GM23338 (cell line): ENCODE data around the gene SLC48A1. TPM values are rescaled to one million over a fixed set of nuclear protein-coding genes. Genes with fewer than 3 reads are reported as not detected.
A peak's percentile ranks its signal among the peaks of the same experiment; 100 is the strongest.

Experiments
- ATAC-seq: fragments of 200-7000 bp; cut with Tn5 transposase; 3 replicates; pipeline ENCODE4 v1.9.1; 2020
- DNase-seq: peaks from one replicate; pipeline ENCODE4 v3.0.0-alpha.2; 2015; ENCODE audit warnings: low spot score
- H2AFZ ChIP-seq: fragments of 200-600 bp; sonication (generic); 2 replicates; pipeline ENCODE4 v1.8.0; 2016; ENCODE audit warnings: antibody characterized with exemption, mild to moderate bottlenecking, moderate library complexity
- H3F3A ChIP-seq: fragments of 200-600 bp; sonication (generic); replicated peaks from 2 replicates; pipeline ENCODE4 v1.8.0; 2017; ENCODE audit warnings: antibody characterized with exemption, mixed run types, low read depth
- H3K27ac ChIP-seq: fragments of 200-600 bp; sonication (generic); 2 replicates; pipeline ENCODE4 v1.6.1; 2016; ENCODE audit warnings: low read depth
- H3K27me3 ChIP-seq: fragments of 200-600 bp; sonication (generic); 2 replicates; pipeline ENCODE4 v1.8.0; 2016; ENCODE audit warnings: mild to moderate bottlenecking, mixed run types, moderate library complexity; ENCODE audit not compliant: insufficient read depth
- H3K36me3 ChIP-seq: fragments of 200-600 bp; sonication (generic); 2 replicates; pipeline ENCODE4 v1.8.0; 2016; ENCODE audit warnings: mild to moderate bottlenecking; ENCODE audit not compliant: insufficient read depth
- H3K4me1 ChIP-seq: fragments of 200-600 bp; sonication (generic); 2 replicates; pipeline ENCODE4 v1.8.0; 2016; ENCODE audit warnings: mild to moderate bottlenecking, moderate library complexity; ENCODE audit not compliant: insufficient read depth
- H3K4me2 ChIP-seq: fragments of 200-600 bp; sonication (generic); 2 replicates; pipeline ENCODE4 v1.7.1; 2017; ENCODE audit warnings: mixed run types
- H3K4me3 ChIP-seq: fragments of 200-600 bp; sonication (generic); 2 replicates; pipeline ENCODE4 v1.6.1; 2016; ENCODE audit warnings: mixed run types
- H3K79me2 ChIP-seq: fragments of 200-600 bp; sonication (generic); replicated peaks from 2 replicates; pipeline ENCODE4 v1.8.0; 2017; ENCODE audit warnings: mild to moderate bottlenecking; ENCODE audit not compliant: insufficient read depth
- H3K9me2 ChIP-seq: fragments of 200-600 bp; sonication (generic); 2 replicates; pipeline ENCODE4 v1.8.0; 2017; ENCODE audit not compliant: insufficient read depth
- H4K20me1 ChIP-seq: fragments of 200-600 bp; sonication (generic); replicated peaks from 2 replicates; pipeline ENCODE4 v1.8.0; 2017; ENCODE audit warnings: mild to moderate bottlenecking; ENCODE audit not compliant: insufficient read depth
- H3K27ac Mint-ChIP-seq: 2 replicates; pipeline ENCODE4 v1.8.0; 2020; ENCODE audit warnings: inconsistent platforms, mild to moderate bottlenecking, moderate library complexity, mixed read lengths
- H3K27me3 Mint-ChIP-seq: 3 replicates; pipeline ENCODE4 v1.8.0; 2022; ENCODE audit warnings: low read depth, mild to moderate bottlenecking, moderate library complexity, mixed read lengths, inconsistent platforms; ENCODE audit not compliant: insufficient read depth, poor library complexity
- H3K36me3 Mint-ChIP-seq: 3 replicates; pipeline ENCODE4 v1.8.0; 2021; ENCODE audit warnings: low read depth, mild to moderate bottlenecking, inconsistent platforms, moderate library complexity, mixed read lengths
- H3K4me1 Mint-ChIP-seq: 3 replicates; pipeline ENCODE4 v1.8.0; 2020; ENCODE audit warnings: mild to moderate bottlenecking, inconsistent platforms, mixed read lengths
- H3K4me3 Mint-ChIP-seq: 3 replicates; pipeline ENCODE4 v1.8.0; 2021; ENCODE audit warnings: moderate library complexity, mild to moderate bottlenecking, inconsistent platforms, mixed read lengths
- H3K9me3 Mint-ChIP-seq: 3 replicates; pipeline ENCODE4 v1.8.0; 2020; ENCODE audit warnings: moderate library complexity, mild to moderate bottlenecking, inconsistent platforms, mixed read lengths
- CREB1 ChIP-seq: fragments of 250-450 bp; sonication (Bioruptor Pico); IDR thresholded peaks from 2 replicates; pipeline ENCODE4 v1.5.0; 2020; ENCODE audit warnings: low read depth, mild to moderate bottlenecking, moderate library complexity
- CTCF ChIP-seq, 2 experiments: fragments of 200-600 bp in 1 of 2; sonication (generic) in 1 of 2; conservative IDR thresholded peaks; 2 replicates each; pipeline versions ENCODE4 v1.5.1 to v1.6.1; 2016 to 2017; ENCODE audit warnings: antibody characterized with exemption in 2 of 2, low read depth in 2 of 2, mild to moderate bottlenecking in 2 of 2, moderate library complexity in 1 of 2
- ETS1 ChIP-seq: IDR thresholded peaks from 2 replicates; pipeline ENCODE4 v1.6.1; 2016; ENCODE audit warnings: antibody characterized with exemption
- EZH2 ChIP-seq: fragments of 200-600 bp; sonication (generic); IDR thresholded peaks from one replicate; pipeline ENCODE4 v1.8.0; 2017; ENCODE audit warnings: antibody characterized with exemption, mild to moderate bottlenecking, low read depth; ENCODE audit not compliant: unreplicated experiment
- EZH2phosphoT487 ChIP-seq: fragments of 200-600 bp; sonication (generic); IDR thresholded peaks from one replicate; pipeline ENCODE4 v1.8.1; 2018; ENCODE audit warnings: antibody characterized with exemption; ENCODE audit not compliant: unreplicated experiment
- JUNB ChIP-seq: IDR thresholded peaks from one replicate; pipeline ENCODE4 v1.6.1; 2016; ENCODE audit warnings: antibody characterized with exemption; ENCODE audit not compliant: unreplicated experiment
- NANOG ChIP-seq: IDR thresholded peaks from 2 replicates; pipeline ENCODE4 v1.6.1; 2016; ENCODE audit warnings: antibody characterized with exemption, borderline replicate concordance
- POLR2AphosphoS5 ChIP-seq: IDR thresholded peaks from 2 replicates; pipeline ENCODE4 v1.6.1; 2016; ENCODE audit warnings: antibody characterized with exemption, low read depth
- STAT1 ChIP-seq: IDR thresholded peaks from one replicate; pipeline ENCODE4 v1.6.1; 2016; ENCODE audit warnings: antibody characterized with exemption; ENCODE audit not compliant: unreplicated experiment
- ZNF114 ChIP-seq: fragments of 250-450 bp; sonication (Bioruptor Pico); IDR thresholded peaks from 2 replicates; pipeline ENCODE4 v1.5.0; 2020; ENCODE audit warnings: mild to moderate bottlenecking, moderate library complexity
- ZNF331 ChIP-seq: fragments of 250-450 bp; sonication (Bioruptor Pico); IDR thresholded peaks from 2 replicates; pipeline ENCODE4 v1.5.0; 2020; ENCODE audit warnings: low read depth, mild to moderate bottlenecking, moderate library complexity
- polyA plus RNA-seq: library from polyadenylated mRNA; unstranded; fragments of >200 nt; fragmentation: Nextera tagmentation; extraction: Ambion mirVana; gene quantifications from 2 replicates; pipeline ENCODE4 v1.2.1, GENCODE V29; 2016
- total RNA-seq: library from RNA; depleted of rRNA; stranded (reverse); fragments of >200 nt; shearing (Covaris generic); gene quantifications from 2 replicates; pipeline ENCODE4 v1.2.3, GENCODE V29; 2014
- TF ChIP-seq, protein P1 (sequence below): IDR thresholded peaks from one replicate; pipeline ENCODE4 v1.6.1; 2018; ENCODE audit warnings: antibody characterized with exemption; ENCODE audit not compliant: unreplicated experiment
- TF ChIP-seq, protein P2 (sequence below): fragments of 250-450 bp; sonication (Bioruptor Pico); IDR thresholded peaks from 2 replicates; pipeline ENCODE4 v1.5.0; 2020; ENCODE audit warnings: mild to moderate bottlenecking, moderate library complexity

SLC48A1 gene
- total and polyA plus RNA-seq, 2 experiments from 2014 or later, result 5.8 to 9.0 TPM

DNA sequence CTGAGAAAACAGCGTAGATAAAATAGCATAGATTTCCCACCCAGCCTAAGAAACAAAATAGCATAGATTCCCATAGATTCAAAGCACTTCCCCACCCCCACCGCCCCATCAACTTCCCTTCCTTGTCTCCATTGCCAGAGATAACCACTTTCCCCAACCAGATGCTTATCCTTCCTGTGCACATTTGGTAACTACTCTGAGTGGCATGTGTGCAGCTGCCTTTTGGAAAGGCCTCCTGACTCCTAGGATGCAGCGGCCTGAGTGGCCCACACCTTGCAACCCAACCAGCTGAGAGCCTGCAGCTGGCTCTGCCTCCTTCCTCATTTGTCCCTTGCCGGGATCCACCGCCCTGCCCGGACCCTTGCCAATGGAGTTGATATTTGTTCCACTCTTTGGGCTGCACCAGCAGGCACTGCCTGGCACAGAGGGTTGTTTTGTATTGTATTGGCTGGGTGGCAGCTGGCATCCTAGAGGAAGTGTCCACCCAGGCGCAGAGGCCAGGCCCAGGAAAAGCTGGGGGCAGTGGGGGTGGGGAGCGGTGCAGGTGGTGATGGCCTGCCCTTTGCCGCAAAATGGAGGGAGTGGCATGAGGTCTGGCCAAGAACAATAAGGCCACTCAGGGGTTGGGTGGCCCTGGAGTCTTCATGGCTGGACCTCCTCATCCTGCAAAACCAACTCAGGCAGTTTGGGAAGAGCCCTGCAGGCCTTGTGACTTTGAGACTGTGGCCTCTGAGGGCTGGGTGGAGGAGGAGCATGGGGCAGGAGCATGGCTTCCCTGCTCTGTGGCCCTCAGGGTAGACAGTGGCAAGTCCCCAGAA, 4.9 kb downstream of the SLC48A1 start:
- no peak; the same call in 2 of the 3 replicates for ATAC-seq
- peaks cover 46% of the 10 kb centered on the region for H3K4me1 Mint-ChIP-seq
- H3K36me3 Mint-ChIP-seq, result peaks cover 4% of the 10 kb centered on the region; the same call in 2 of the 3 replicates
- TF ChIP-seq EZH2phosphoT487, result no peak
- no peak for TF ChIP-seq CREB1
- TF ChIP-seq ETS1, result no peak
- TF ChIP-seq POLR2AphosphoS5, result no peak
- TF ChIP-seq ZNF331 (CRISPR knock-in tag), result no peak
- no peak for TF ChIP-seq CTCF (conservative IDR thresholded peaks at IDR 0.05; ENCODE audit: low read depth in 2 of 2)
- TF ChIP-seq JUNB, result no peak
- TF ChIP-seq ZNF114 (CRISPR knock-in tag), result no peak
- TF ChIP-seq, protein P1, sequence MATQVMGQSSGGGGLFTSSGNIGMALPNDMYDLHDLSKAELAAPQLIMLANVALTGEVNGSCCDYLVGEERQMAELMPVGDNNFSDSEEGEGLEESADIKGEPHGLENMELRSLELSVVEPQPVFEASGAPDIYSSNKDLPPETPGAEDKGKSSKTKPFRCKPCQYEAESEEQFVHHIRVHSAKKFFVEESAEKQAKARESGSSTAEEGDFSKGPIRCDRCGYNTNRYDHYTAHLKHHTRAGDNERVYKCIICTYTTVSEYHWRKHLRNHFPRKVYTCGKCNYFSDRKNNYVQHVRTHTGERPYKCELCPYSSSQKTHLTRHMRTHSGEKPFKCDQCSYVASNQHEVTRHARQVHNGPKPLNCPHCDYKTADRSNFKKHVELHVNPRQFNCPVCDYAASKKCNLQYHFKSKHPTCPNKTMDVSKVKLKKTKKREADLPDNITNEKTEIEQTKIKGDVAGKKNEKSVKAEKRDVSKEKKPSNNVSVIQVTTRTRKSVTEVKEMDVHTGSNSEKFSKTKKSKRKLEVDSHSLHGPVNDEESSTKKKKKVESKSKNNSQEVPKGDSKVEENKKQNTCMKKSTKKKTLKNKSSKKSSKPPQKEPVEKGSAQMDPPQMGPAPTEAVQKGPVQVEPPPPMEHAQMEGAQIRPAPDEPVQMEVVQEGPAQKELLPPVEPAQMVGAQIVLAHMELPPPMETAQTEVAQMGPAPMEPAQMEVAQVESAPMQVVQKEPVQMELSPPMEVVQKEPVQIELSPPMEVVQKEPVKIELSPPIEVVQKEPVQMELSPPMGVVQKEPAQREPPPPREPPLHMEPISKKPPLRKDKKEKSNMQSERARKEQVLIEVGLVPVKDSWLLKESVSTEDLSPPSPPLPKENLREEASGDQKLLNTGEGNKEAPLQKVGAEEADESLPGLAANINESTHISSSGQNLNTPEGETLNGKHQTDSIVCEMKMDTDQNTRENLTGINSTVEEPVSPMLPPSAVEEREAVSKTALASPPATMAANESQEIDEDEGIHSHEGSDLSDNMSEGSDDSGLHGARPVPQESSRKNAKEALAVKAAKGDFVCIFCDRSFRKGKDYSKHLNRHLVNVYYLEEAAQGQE, result no peak
- TF ChIP-seq, protein P2, sequence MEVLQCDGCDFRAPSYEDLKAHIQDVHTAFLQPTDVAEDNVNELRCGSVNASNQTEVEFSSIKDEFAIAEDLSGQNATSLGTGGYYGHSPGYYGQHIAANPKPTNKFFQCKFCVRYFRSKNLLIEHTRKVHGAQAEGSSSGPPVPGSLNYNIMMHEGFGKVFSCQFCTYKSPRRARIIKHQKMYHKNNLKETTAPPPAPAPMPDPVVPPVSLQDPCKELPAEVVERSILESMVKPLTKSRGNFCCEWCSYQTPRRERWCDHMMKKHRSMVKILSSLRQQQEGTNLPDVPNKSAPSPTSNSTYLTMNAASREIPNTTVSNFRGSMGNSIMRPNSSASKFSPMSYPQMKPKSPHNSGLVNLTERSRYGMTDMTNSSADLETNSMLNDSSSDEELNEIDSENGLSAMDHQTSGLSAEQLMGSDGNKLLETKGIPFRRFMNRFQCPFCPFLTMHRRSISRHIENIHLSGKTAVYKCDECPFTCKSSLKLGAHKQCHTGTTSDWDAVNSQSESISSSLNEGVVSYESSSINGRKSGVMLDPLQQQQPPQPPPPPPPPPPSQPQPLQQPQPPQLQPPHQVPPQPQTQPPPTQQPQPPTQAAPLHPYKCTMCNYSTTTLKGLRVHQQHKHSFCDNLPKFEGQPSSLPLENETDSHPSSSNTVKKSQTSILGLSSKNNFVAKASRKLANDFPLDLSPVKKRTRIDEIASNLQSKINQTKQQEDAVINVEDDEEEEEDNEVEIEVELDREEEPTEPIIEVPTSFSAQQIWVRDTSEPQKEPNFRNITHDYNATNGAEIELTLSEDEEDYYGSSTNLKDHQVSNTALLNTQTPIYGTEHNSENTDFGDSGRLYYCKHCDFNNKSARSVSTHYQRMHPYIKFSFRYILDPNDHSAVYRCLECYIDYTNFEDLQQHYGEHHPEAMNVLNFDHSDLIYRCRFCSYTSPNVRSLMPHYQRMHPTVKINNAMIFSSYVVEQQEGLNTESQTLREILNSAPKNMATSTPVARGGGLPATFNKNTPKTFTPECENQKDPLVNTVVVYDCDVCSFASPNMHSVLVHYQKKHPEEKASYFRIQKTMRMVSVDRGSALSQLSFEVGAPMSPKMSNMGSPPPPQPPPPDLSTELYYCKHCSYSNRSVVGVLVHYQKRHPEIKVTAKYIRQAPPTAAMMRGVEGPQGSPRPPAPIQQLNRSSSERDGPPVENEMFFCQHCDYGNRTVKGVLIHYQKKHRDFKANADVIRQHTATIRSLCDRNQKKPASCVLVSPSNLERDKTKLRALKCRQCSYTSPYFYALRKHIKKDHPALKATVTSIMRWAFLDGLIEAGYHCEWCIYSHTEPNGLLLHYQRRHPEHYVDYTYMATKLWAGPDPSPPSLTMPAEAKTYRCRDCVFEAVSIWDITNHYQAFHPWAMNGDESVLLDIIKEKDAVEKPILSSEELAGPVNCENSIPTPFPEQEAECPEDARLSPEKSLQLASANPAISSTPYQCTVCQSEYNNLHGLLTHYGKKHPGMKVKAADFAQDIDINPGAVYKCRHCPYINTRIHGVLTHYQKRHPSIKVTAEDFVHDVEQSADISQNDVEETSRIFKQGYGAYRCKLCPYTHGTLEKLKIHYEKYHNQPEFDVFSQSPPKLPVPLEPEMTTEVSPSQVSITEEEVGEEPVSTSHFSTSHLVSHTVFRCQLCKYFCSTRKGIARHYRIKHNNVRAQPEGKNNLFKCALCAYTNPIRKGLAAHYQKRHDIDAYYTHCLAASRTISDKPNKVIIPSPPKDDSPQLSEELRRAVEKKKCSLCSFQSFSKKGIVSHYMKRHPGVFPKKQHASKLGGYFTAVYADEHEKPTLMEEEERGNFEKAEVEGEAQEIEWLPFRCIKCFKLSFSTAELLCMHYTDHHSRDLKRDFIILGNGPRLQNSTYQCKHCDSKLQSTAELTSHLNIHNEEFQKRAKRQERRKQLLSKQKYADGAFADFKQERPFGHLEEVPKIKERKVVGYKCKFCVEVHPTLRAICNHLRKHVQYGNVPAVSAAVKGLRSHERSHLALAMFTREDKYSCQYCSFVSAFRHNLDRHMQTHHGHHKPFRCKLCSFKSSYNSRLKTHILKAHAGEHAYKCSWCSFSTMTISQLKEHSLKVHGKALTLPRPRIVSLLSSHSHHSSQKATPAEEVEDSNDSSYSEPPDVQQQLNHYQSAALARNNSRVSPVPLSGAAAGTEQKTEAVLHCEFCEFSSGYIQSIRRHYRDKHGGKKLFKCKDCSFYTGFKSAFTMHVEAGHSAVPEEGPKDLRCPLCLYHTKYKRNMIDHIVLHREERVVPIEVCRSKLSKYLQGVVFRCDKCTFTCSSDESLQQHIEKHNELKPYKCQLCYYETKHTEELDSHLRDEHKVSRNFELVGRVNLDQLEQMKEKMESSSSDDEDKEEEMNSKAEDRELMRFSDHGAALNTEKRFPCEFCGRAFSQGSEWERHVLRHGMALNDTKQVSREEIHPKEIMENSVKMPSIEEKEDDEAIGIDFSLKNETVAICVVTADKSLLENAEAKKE (CRISPR knock-in tag), result no peak
- no peak for TF ChIP-seq STAT1
- TF ChIP-seq EZH2, result no peak
- no peak for TF ChIP-seq NANOG
- no peak overlapping the region for H3K27ac Mint-ChIP-seq
- H2AFZ ChIP-seq, result no peak overlapping the region
- H3K79me2 ChIP-seq, result no peaks in the 10 kb centered on the region
- H3K4me1 ChIP-seq, result peaks cover 26% of the 10 kb centered on the region
- no peak overlapping the region; the same call in 2 of the 3 replicates for H3K4me3 Mint-ChIP-seq
- no peaks in the 10 kb centered on the region for H3K9me2 ChIP-seq
- no peak overlapping the region; the same call in 1 of the 2 replicates for H3K4me3 ChIP-seq
- H3K27me3 ChIP-seq, result peaks cover 13% of the 10 kb centered on the region
- peaks cover 2% of the 10 kb centered on the region for H4K20me1 ChIP-seq
- no peaks in the 10 kb centered on the region for H3K36me3 ChIP-seq
- no peak for DNase-seq
- no peaks in the 10 kb centered on the region for H3K9me3 Mint-ChIP-seq
- no peak overlapping the region for H3K27ac ChIP-seq
- 0 out of 2 replicates have a peak, but pooled peaks cover 6% of the 10 kb centered on the region for H3F3A ChIP-seq
- peaks cover 38% of the 10 kb centered on the region for H3K27me3 Mint-ChIP-seq
- peak overlapping the region; percentile 72 for H3K4me2 ChIP-seq
